ENCODE results near the gene FAM162B. TPM values are rescaled to one million over a fixed set of nuclear protein-coding genes. Genes with fewer than 3 reads are reported as not detected.
"Not testable (repeated sequence)": the region's sequence is repeated elsewhere in the genome, so short reads cannot be mapped to it uniquely, and the experiment has no call there.

Gene FAM162B
- total RNA-seq, 2 experiments from 2014 or later: not detected

DNA sequence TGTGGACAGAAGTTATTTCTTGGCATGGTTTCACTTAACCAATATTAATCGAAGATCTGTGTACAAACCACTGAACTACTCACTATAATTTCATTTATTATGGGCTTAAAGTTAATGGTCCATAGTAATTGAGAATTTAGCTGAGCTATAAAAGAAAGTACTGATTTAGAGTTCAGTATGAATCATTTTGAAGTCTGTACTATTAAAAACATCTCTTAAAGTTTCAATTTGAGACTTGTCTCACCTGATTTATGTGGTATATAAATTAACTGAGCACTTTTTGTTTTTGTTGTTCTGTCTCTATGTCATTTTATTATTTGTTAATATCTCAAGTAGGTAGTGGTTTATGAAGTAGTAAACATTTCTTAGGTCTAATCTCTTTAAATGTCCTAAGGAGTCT is 59.6 kb downstream of the FAM162B start:
- no peak overlapping the region for H3K27ac Mint-ChIP-seq
- no peaks in the 10 kb centered on the region for H3K27me3 Mint-ChIP-seq (ENCODE audit: low read depth)
- H3K9me3 Mint-ChIP-seq: no peaks in the 10 kb centered on the region
- no peak for DNase-seq
- H3K36me3 Mint-ChIP-seq (ENCODE audit: low read depth): peaks cover 19% of the 10 kb centered on the region
- no peak overlapping the region for H3K4me3 Mint-ChIP-seq
- CTCF ChIA-PET: no interaction called here
- intact Hi-C loops (cut with micrococcal nuclease): no loop called here
- peaks cover 4% of the 10 kb centered on the region for H3K4me1 Mint-ChIP-seq (ENCODE audit: low read depth)

DNA sequence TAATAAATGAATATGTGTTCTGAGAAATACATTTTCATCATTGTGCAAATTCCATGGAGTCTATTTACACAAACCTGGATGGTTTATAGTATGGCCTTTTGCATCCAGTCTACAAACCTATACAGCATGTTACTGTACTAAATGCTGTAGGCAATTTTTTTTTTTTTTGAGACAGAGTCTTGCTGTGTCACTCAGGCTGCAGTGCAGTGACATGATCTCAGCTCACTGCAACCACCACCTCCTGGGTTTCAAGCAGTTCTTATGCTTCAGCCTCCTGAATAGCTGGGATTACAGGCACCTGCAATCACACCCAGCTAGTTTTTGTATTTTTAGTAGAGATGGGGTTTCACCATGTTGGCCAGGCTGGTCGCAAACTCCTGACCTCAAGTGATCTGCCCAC is 61.6 kb downstream of the FAM162B start:
- H3K27ac Mint-ChIP-seq; intact Hi-C loops (cut with micrococcal nuclease); H3K4me3 Mint-ChIP-seq; H3K27me3 Mint-ChIP-seq (ENCODE audit: low read depth); H3K9me3 Mint-ChIP-seq; DNase-seq; H3K4me1 Mint-ChIP-seq (ENCODE audit: low read depth): not testable (repeated sequence)
- CTCF ChIA-PET: interaction anchor here (0.6 kb wide), 1 partner anchor 1243 kb away, joined by 3 read pairs; no protein-coding TSS in a partner anchor
- H3K36me3 Mint-ChIP-seq (ENCODE audit: low read depth): peaks cover 28% of the 10 kb centered on the region

Other genes starting within 250 kb of the FAM162B start
- not detected for gene TRAPPC3L, start 220.0 kb downstream of the FAM162B start, total RNA-seq
- not detected for gene CALHM4, start 212.0 kb downstream of the FAM162B start, total RNA-seq
- 10 to 100 TPM; 47.8 to 50.3 TPM for gene RWDD1, start 194.2 kb downstream of the FAM162B start, total RNA-seq
- gene RSPH4A, start 149.2 kb downstream of the FAM162B start, total RNA-seq: not detected
- 10 to 100 TPM; 27.2 to 30.7 TPM for gene ZUP1, start 97.0 kb downstream of the FAM162B start, total RNA-seq
- gene KPNA5, start 84.5 kb downstream of the FAM162B start, total RNA-seq: 1 to 10 TPM; 8.4 to 8.9 TPM
- gene GPRC6A, start 63.4 kb upstream of the FAM162B start, total RNA-seq: not detected
- gene RFX6, start 111.5 kb upstream of the FAM162B start, total RNA-seq: not detected

Measured in activated naive CD4-positive, alpha-beta T cell treated with anti-CD3 and anti-CD28 coated beads for 36 hours (primary cell).